Measurements from ENCODE around the gene GLRX5. TPM values are rescaled to one million over a fixed set of nuclear protein-coding genes. Genes with fewer than 3 reads are reported as not detected.

GLRX5 gene
- total RNA-seq, 1 experiment from 2014 or later: 62.2 TPM

GRCh38 chr14:95557832-95558231 lies 23.0 kb downstream of the GLRX5 start:
- peaks cover 26 to 38% of the 10 kb centered on the region in 2 experiments for H3K4me1 Mint-ChIP-seq
- Histone ChIP-seq H3K79me1 (ENCODE audit: insufficient read depth, low read depth, low read length, poor library complexity, severe bottlenecking) (no peaks in the 10 kb centered on the region), H2BK15ac (ENCODE audit: low read depth, low read length) (no peak overlapping the region), H3K4me2 (ENCODE audit: insufficient read depth, insufficient read length, low read length) (no peak overlapping the region), H3K9ac (ENCODE audit: extremely low read depth, insufficient read length, low read length) (no peak overlapping the region), H3K4me1 (ENCODE audit: insufficient read depth, low read length) (peaks cover 2% of the 10 kb centered on the region; the same call in 1 of the 2 replicates), H4K91ac (ENCODE audit: insufficient read length, low read depth, low read length) (no peak overlapping the region), H3K9me3 (ENCODE audit: control insufficient read depth, low read depth, low read length) (no peaks in the 10 kb centered on the region), H4K8ac (replicated peaks; ENCODE audit: insufficient read length, low read depth, low read length) (no peak overlapping the region), H4K5ac (ENCODE audit: insufficient read length, low read depth, low read length) (no peak overlapping the region), H3K14ac (ENCODE audit: insufficient read depth, low read length) (no peak overlapping the region), H3K18ac (ENCODE audit: insufficient read length, low read depth, low read length) (no peak overlapping the region), H2AFZ (ENCODE audit: low read length) (no peak overlapping the region), H2BK120ac (ENCODE audit: low read depth, low read length, poor library complexity, severe bottlenecking) (no peak overlapping the region), H3K23ac (ENCODE audit: insufficient read length, low read depth, low read length) (no peak overlapping the region), H3K27me3 (ENCODE audit: insufficient read depth, low read length) (peaks cover 3% of the 10 kb centered on the region; the same call in 1 of the 2 replicates), H3K4ac (ENCODE audit: low read depth, low read length) (no peak overlapping the region), H4K20me1 (ENCODE audit: control insufficient read depth, insufficient read depth, insufficient read length) (no peaks in the 10 kb centered on the region), H2BK12ac (ENCODE audit: insufficient read length, low read depth, low read length) (no peak overlapping the region), H3K79me2 (ENCODE audit: insufficient read depth, low read length) (no peaks in the 10 kb centered on the region), H3K56ac (ENCODE audit: insufficient read length, low read depth, low read length) (no peak overlapping the region), H2BK20ac (ENCODE audit: low read depth, low read length, poor library complexity, severe bottlenecking) (no peak overlapping the region), H3K27ac (ENCODE audit: insufficient read length, low read depth, low read length) (no peak overlapping the region), H2BK5ac (ENCODE audit: insufficient read length, low read length) (no peak overlapping the region), H3K23me2 (ENCODE audit: insufficient read length, low read depth, low read length, poor library complexity, severe bottlenecking) (no peaks in the 10 kb centered on the region), H3T11ph (ENCODE audit: low read length) (no peak overlapping the region), H2AK5ac (ENCODE audit: insufficient read length, low read length) (no peak overlapping the region)
- peaks cover 68% of the 10 kb centered on the region for H3K27me3 Mint-ChIP-seq (ENCODE audit: low read depth)
- H3K27ac Mint-ChIP-seq: no peak overlapping the region
- no peaks in the 10 kb centered on the region for H3K36me3 Mint-ChIP-seq (ENCODE audit: insufficient read depth in 1 of 3, low read depth in 3 of 3)
- no peak overlapping the region for H3K4me3 Mint-ChIP-seq
- DNase-seq: no peak
- WGBS (ENCODE audit: extremely low coverage, insufficient read length, low lambda C conversion rate): no CpG with 5 or more reads among the region's 2 CpGs
- no peak for TF ChIP-seq CTCF (conservative IDR thresholded peaks at IDR 0.05)
- H3K9me3 Mint-ChIP-seq: no peaks in the 10 kb centered on the region
